Uterus (tissue), 2 donors: ENCODE data around the gene AIDA.

Experiments
- CTCF ChIP-seq, 4 experiments: fragments of 200-600 bp in 2 of 4; fragments of 450-650 bp in 2 of 4; sonication (generic) in 2 of 4; IDR thresholded peaks; one replicate each; pipeline ENCODE4 v1.5.1; 2016 to 2019; ENCODE audit warnings: antibody characterized with exemption in 4 of 4, mild to moderate bottlenecking in 2 of 4, moderate library complexity in 1 of 4
- POLR2A ChIP-seq, 2 donors: fragments of 450-650 bp; IDR thresholded peaks; one replicate each; pipeline ENCODE4 v1.6.1; 2016; ENCODE audit warnings: antibody characterized with exemption in 2 of 2, mild to moderate bottlenecking in 1 of 2, moderate library complexity in 1 of 2

- TF ChIP-seq CTCF (IDR thresholded peaks at IDR 0.05) (no peak), POLR2A (IDR thresholded peaks at IDR 0.05) (no peak)
These were observed 82.3 kb downstream of the AIDA start for GRCh38 chr1:222629921-222630535.
